ENCODE results near the gene FAIM2. TPM values are rescaled to one million over a fixed set of nuclear protein-coding genes. Genes with fewer than 3 reads are reported as not detected.

The FAIM2 gene
- total and polyA plus RNA-seq, 10 of the 15 experiments (the other 5 are each of a cell fraction or from before 2014, with no cell fraction given), result not detected

GRCh38 chr12:49936925-49937324 is 33.2 kb upstream of the FAIM2 start:
- no peaks in the 10 kb centered on the region for H3K79me2 ChIP-seq (ENCODE audit: control insufficient read depth, insufficient read depth, low read length)
- ATAC-seq (no peak), FAIRE-seq (no peak), DNase-seq (ENCODE audit: low read depth, low spot score) (no peak)
- no peak for TF ChIP-seq HDAC6 (IDR thresholded peaks at IDR 0.05; ENCODE audit: unreplicated experiment)
- H3K27ac ChIP-seq (ENCODE audit: control insufficient read depth, insufficient read depth), result no peak overlapping the region
- H3K4me1 ChIP-seq (ENCODE audit: control insufficient read depth, insufficient read depth, low read length), result no peaks in the 10 kb centered on the region
- WGBS (ENCODE audit: insufficient coverage, insufficient replicate concordance, low lambda C conversion rate, missing lambda C conversion rate), result 34% methylated on average over 3 of the region's 3 CpGs
- ChIA-PET POLR2A (no interaction called here), SMC1A (ENCODE audit: uncharacterized antibody, unreplicated experiment) (interaction anchor here (0.9 to 1.4 kb wide), 3 partner anchors 9 to 30 kb away, joined by 3 read pairs; no protein-coding TSS in a partner anchor), CTCF (interaction anchor here (2.7 kb wide), 1 partner anchor 9 kb away, joined by 11 read pairs; no protein-coding TSS in a partner anchor), RAD21 (ENCODE audit: unreplicated experiment) (no interaction called here)
- no peak overlapping the region for H2AFZ ChIP-seq (ENCODE audit: control insufficient read depth, low read depth, low read length)
- no peak overlapping the region for H3K4me2 ChIP-seq (ENCODE audit: control insufficient read depth, insufficient read depth)
- no peak overlapping the region for H3K4me3 ChIP-seq
- H3K27me3 ChIP-seq (replicated peaks in 1 of 2; ENCODE audit: control insufficient read depth in 2 of 2, insufficient read depth in 2 of 2, low read length in 1 of 2), result no peaks in the 10 kb centered on the region; a peak in 1 of 4 replicates
- intact Hi-C loops (cut with micrococcal nuclease; ENCODE audit: unreplicated experiment) (no loop called here), in situ Hi-C loops (cut with MboI) (no loop called here)
- H3K36me3 ChIP-seq (ENCODE audit: control insufficient read depth in 2 of 2, insufficient read depth in 2 of 2, low read length in 1 of 2), result no peaks in the 10 kb centered on the region
- H4K20me1 ChIP-seq (ENCODE audit: control insufficient read depth, insufficient read depth), result no peaks in the 10 kb centered on the region
- H3K9ac ChIP-seq (ENCODE audit: control insufficient read depth, insufficient read depth, low read length), result no peak overlapping the region
- no peaks in the 10 kb centered on the region for H3K9me3 ChIP-seq (replicated peaks; ENCODE audit: control insufficient read depth, insufficient read depth, low read length)
- no TSS peak for BruUV-seq (replicated peaks)

- Histone ChIP-seq H3K4me3 (no peak overlapping the region), H3K36me3 (ENCODE audit: control insufficient read depth in 2 of 2, insufficient read depth in 2 of 2, low read length in 1 of 2) (no peaks in the 10 kb centered on the region), H3K9me3 (replicated peaks; ENCODE audit: control insufficient read depth, insufficient read depth, low read length) (no peaks in the 10 kb centered on the region), H2AFZ (ENCODE audit: control insufficient read depth, low read depth, low read length) (no peak overlapping the region), H3K79me2 (ENCODE audit: control insufficient read depth, insufficient read depth, low read length) (no peaks in the 10 kb centered on the region), H3K27ac (ENCODE audit: control insufficient read depth, insufficient read depth) (no peak overlapping the region), H3K9ac (ENCODE audit: control insufficient read depth, insufficient read depth, low read length) (no peak overlapping the region), H3K4me1 (ENCODE audit: control insufficient read depth, insufficient read depth, low read length) (no peaks in the 10 kb centered on the region), H3K4me2 (ENCODE audit: control insufficient read depth, insufficient read depth) (no peak overlapping the region), H3K27me3 (replicated peaks in 1 of 2; ENCODE audit: control insufficient read depth in 2 of 2, insufficient read depth in 2 of 2, low read length in 1 of 2) (no peaks in the 10 kb centered on the region; a peak in 1 of 4 replicates), H4K20me1 (ENCODE audit: control insufficient read depth, insufficient read depth) (no peaks in the 10 kb centered on the region)
- in situ Hi-C loops (cut with MboI) (no loop called here), intact Hi-C loops (cut with micrococcal nuclease; ENCODE audit: unreplicated experiment) (no loop called here)
- TF ChIP-seq ZZZ3 (IDR thresholded peaks at IDR 0.05; ENCODE audit: control insufficient read depth, insufficient read length, low read depth) (no peak), ZNF622 (IDR thresholded peaks at IDR 0.05) (no peak), CHD4 (IDR thresholded peaks at IDR 0.05) (no peak), YBX1 (IDR thresholded peaks at IDR 0.05) (no peak), RBBP5 (conservative IDR thresholded peaks at IDR 0.05) (no peak)
- DNase-seq (ENCODE audit: low read depth, low spot score), result no peak
- SMC1A ChIA-PET (ENCODE audit: uncharacterized antibody, unreplicated experiment), result no interaction called here
- ATAC-seq, result no peak
- no TSS peak for BruUV-seq (replicated peaks)
- POLR2A ChIA-PET, result no interaction called here
- WGBS (ENCODE audit: insufficient coverage, insufficient replicate concordance, low lambda C conversion rate, missing lambda C conversion rate), result 74% methylated on average over 3 of the region's 3 CpGs
- FAIRE-seq, result no peak
- CTCF ChIA-PET, result interaction anchor here (1.3 to 1.9 kb wide), 2 partner anchors 11 to 72 kb away, joined by 3 to 6 read pairs; no protein-coding TSS in a partner anchor
- RAD21 ChIA-PET (ENCODE audit: unreplicated experiment), result no interaction called here
These were observed 30.8 kb upstream of the FAIM2 start for GRCh38 chr12:49934505-49934904.

All from GM12878 (cell line).